HG03457 (cell line): Measurements from ENCODE around the gene EDN3.

Experiments used
- ATAC-seq: cut with Tn5 transposase; IDR thresholded peaks from one replicate; pipeline ENCODE4 v1.9.1; 2021; ENCODE audit warnings: moderate number of reproducible peaks; ENCODE audit not compliant: unreplicated experiment

EDN3 gene

GRCh38 chr20:59300333-59301081, at the start of gene EDN3:
EDN3 (plus strand) TSS chr20:59300611; CDS start chr20:59300813, 202 bp downstream.
- no peak for ATAC-seq

DNA sequence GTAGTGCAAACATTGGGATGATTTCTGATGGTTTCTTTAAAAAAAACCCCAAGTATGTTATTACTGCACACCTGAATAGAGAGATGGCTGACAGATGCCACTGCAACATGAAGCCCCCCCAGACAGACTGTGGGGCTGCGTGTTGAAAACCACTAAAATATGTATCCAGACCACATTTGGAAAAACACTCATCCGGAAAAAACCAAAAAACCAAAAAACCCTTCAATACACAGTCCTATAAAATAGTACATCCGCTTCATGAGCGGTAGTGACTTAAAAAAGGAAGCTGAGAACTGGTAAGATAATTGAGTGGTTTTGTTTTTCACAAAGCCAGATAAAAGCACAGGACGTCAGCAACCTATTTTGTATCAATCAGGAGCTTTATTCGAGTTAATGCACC, 47.1 kb upstream of the EDN3 start:
- ATAC-seq = no peak

GRCh38 chr20:59253779-59254319, 46.6 kb upstream of the EDN3 start:
- no peak for ATAC-seq

GRCh38 chr20:59255256-59255655, 45.2 kb upstream of the EDN3 start:
- no peak for ATAC-seq

DNA sequence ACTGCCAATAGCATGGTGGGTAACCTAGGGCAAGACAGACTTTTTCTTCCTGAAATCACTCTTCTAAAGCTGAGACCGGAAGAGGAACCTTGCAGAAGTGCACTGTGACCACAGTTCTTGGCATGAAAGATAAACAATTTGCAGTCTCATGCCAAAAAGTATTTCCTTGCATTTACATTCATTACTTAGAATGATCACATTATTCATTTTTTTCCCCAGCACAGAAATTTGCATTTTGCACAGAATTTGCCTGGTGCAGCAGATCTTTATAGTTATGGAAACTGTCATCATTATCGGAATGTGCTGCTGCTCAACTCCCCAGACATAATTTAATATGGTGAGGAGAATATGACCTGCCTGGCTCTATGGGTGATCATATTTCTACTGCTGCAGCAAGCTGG, 42.2 kb upstream of the EDN3 start:
- no peak for ATAC-seq

GRCh38 chr20:59259946-59260345, 40.5 kb upstream of the EDN3 start:
- ATAC-seq = no peak

DNA sequence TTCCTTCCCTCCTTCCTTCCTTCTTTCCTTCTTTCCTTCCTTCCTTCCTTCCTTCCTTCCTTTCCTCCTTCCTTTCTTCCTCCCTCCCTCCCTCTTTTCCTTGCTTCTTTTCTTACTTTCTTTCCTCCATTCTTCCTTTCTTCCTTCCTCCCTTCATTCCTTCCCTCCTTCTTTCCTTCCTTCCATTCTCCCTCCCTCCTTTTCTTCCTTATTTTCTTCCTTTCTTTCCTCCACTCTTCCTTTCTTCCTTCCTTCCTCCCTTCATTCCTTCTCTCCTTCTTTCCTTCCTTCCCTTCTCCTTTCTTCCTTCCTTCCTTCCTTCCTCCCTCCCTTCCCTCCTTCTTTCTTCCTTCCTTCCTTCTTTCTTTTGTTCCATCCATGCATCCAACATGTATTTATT, 35.1 kb upstream of the EDN3 start:
- no peak for ATAC-seq

DNA sequence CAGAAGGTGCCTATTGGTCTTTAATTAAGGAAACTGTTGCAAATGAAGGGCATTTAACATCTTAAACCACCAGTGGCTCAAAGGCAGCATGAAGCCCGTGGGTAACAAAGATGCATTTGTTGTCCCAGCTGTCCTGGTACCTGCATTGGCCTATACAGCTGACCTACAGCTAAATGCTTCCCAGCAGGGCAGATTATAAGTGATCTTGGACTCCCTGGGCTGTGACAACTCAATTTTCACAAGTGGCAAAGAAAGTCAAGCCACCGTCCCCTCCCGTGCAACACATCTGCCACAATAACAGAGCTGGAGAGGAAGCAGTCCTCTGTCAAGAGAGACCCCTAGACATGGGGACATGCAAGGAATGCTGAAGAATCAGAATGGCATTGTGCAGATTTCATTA, 31.5 kb upstream of the EDN3 start:
- ATAC-seq = no peak

- no peak for ATAC-seq
Measured at GRCh38 chr20:59269411-59270025, 30.9 kb upstream of the EDN3 start.

DNA sequence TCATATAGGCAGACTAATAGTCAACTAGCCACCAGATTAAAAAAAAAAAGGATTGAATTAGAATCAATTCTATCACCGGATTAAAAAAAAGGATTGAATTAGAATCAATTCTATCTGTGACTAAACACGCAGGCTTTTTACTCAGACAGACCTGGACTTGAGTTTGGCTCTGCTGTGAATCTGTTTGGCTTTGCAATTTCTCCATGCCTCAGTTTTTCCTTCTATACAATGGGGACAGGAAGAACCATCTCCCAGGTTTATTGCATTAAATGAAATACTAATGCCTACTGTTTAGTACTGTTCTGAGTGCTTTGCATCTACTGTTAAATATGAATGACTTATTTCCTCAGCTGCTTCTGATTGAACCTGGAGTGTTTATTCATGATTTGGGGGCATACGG, 30.0 kb upstream of the EDN3 start:
- ATAC-seq = no peak

GRCh38 chr20:59273739-59274357, 26.6 kb upstream of the EDN3 start:
- ATAC-seq = no peak

- no peak for ATAC-seq
Measured at GRCh38 chr20:59276938-59277337, 23.5 kb upstream of the EDN3 start.

- no peak for ATAC-seq
Measured at GRCh38 chr20:59284470-59284869, 15.9 kb upstream of the EDN3 start.

DNA sequence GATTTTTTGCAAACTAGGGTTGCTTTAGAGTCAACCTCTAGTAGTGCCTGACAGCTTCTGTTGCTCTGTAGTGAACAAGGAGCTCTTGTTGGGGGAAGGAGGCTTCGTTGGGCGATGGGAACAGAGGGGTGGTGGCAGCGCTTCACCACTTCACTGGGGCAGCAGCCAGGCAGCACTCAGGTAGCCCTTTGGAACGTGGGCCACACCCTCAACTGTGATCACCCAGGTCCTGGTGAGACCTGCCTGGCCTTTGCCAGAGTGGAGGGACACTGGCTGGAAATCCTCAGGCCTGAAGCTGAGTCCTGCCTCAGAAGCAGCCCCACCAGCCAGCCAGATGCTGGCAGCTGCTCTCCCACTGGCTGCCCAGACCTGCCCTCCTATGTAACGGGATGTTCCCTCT, 10.4 kb upstream of the EDN3 start:
- no peak for ATAC-seq

DNA sequence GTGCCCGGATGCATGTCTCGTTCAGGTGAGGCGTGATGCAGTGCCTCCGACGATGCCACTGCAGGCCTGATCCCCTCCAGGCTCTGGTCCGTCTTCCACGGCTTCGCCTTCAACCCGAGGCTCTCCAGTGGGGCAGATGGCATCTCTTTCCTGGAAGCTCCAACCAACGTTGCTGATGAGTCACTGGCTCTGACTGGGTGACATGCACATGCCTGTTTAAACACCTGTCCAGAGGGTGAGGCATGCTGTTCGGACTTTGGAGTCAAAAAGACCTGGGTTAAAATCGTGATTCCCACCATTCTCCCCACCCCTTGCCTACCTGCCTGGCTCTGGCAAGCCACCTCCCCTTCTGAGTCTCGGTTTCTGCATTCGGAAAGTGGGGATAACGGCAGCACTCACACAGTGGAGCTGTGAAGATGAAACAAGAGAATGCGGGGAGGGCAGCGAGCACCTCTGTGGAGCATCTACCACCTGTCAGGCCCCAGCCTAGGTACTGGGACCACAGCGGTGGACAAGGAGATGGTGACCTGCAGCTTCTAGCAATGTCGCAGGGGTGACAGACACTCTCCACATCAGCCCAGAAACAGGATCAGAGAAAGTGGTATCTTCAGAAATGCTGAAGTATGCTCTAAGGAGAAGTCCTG, 8.5 kb upstream of the EDN3 start:
- ATAC-seq = no peak

DNA sequence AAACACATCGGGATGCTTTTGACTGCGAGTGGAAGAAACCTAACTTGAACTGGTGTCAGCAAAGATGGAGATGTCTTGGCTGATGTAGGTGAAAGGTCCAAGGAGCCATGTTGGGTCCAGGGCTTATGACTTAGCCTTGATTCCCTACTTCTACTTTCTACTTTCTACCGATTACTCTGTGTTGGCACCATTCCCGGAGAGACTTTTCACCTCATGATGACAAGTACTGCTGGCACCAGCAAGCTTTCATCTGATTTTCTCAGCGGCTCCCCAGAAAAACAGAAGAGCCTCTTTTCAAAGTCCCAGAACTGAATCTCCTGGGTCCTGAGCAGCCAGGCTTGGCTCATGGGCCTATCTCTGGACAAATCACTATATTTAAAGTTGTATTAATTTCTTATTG, 4.9 kb upstream of the EDN3 start:
- ATAC-seq = no peak

- ATAC-seq = no peak
Measured at GRCh38 chr20:59297686-59298085, 2.7 kb upstream of the EDN3 start.

GRCh38 chr20:59299945-59300332, 472 bp upstream of the EDN3 start:
- no peak for ATAC-seq

GRCh38 chr20:59301343-59302007, 1.1 kb downstream of the EDN3 start:
- no peak for ATAC-seq

DNA sequence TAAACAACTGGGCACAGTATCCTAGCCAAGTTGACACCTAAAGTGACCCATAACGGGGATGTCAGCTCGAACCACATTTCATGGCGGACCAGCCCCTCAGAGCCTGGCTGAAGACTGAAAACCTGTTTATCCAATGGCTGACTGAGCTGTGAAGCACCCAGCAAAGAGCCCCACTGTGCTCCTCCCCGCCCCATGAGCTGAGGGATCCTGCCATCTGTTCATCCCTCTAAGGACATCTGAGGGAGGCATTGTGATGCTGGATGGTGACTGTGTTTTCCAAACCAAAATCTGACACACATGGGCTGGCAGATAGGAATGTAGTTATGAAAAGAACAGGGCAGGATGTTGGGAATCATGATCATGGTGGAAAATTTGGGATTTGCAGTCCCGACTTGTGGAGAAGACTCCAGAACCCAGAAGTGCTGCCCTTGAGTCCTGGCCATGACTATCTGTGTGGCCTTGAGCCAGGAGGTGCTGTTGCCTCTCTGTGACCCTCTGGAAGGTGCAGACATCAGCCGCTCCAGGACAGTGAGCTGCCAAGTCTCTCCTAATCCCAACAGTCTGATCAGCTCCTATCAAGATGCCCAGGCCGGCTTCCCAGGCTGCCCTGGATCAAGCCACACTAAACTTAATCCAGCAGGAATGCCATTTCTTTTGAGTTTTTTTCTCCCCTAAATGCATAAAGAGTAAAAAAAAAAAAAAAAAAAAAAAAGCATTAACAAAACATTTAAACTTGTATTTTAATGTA, 5.7 kb downstream of the EDN3 start:
- ATAC-seq = no peak
